HG03558 (cell line): ENCODE results near the gene TMEM187.

ENCODE experiments used
- ATAC-seq: cut with Tn5 transposase; IDR thresholded peaks from one replicate; pipeline ENCODE4 v1.9.1; 2021; ENCODE audit warnings: moderate number of reproducible peaks; ENCODE audit not compliant: unreplicated experiment; ENCODE audit errors: extremely low read depth

The TMEM187 gene

DNA sequence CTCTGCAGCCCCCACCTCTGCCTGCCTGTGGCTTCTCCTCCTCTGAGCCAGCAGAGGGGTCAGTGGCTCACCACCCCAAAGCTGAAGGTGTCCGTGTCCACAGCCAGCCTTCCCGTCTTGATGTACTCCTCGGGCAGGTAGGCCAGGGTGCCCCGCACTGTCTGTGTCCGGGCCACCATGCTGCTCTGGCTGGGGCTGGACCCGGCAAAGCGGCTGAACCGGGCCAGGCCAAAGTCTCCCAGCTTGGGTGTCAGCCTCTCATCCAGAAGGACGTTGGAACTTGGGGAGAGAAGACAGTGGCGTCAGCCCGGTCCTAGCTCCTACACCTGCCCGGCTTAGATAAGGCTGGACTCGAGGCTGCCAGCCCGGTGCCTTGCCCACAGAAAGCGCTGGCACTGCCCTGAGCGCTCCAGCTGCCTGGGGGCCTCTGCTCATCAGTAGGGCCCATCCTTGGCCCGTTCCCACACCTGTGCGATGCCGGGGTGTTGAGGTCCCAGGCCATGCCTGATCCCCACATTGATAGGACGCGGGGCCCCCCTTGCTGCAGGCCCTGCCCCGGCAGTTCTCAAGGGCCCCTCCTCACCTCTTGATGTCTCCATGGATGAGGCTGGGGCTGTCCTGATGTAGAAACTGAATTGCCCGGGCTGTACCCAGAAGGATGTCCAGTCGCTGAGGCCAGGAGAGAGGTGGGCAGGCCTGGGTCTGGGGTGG is 44.0 kb downstream of the TMEM187 start:
- no peak for ATAC-seq

DNA sequence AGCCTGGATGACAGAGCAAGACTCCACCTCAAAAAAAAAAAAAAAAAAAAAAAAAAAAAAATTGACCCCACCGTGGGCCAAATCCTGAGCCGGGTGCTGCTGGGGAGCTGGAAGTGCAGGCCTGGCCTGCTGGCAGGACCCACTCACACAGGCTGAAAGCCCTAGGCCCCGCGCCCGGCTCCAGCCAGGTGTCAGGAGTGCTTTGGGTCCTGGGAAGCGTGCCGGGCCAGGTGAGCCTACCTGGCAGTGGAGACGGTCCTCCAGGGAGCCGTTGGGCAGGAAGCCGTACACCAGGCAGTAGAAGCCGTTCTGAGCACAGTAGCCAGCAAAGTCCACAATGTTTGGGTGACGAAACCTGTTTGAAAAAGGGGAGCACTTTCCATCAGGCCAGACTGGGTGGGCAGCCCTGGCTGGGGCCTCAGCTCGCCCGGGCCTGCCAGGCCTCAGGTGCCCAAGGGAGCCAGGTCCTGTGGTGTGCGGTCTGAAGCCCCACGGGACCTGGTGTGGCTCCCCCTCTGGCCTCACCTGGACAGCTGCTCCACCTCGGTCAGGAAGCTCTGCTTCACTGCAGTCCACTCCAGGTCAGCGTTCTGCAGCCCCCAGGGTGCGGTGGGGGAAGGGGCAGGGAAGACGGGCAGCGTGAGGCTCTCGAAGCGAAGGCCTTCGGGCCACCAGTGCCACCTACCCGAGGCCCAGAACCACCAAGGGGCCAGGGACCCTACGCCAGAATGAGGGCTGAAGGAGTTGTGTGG is 45.4 kb downstream of the TMEM187 start:
- ATAC-seq, result no peak

DNA sequence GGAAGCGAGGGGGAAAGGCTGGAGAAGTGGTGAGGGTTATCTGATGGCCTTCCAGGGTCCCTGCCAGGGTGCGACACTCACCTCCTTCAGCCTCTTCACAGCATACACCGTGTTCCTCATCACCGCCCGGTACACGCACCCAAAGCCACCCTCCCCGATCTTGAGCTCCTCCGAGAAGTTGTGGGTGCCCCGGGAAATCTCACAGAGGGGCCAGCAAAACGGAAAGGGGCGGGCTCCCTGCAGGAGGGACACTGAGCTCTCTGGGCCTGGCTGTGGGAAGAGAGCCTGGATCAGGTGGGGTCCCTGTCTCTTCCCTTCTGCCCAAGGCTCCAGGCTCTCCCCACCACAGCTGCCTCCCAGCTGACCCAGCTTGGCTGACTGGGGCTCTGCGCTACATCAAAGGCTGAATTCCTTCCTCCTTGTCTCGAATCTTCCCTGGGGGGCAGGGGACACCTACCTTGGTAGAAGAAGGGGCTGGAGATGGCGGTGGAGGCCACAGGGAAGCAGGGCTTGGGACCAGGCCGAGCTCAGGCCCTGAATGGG is 46.0 kb downstream of the TMEM187 start:
- ATAC-seq, result no peak

DNA sequence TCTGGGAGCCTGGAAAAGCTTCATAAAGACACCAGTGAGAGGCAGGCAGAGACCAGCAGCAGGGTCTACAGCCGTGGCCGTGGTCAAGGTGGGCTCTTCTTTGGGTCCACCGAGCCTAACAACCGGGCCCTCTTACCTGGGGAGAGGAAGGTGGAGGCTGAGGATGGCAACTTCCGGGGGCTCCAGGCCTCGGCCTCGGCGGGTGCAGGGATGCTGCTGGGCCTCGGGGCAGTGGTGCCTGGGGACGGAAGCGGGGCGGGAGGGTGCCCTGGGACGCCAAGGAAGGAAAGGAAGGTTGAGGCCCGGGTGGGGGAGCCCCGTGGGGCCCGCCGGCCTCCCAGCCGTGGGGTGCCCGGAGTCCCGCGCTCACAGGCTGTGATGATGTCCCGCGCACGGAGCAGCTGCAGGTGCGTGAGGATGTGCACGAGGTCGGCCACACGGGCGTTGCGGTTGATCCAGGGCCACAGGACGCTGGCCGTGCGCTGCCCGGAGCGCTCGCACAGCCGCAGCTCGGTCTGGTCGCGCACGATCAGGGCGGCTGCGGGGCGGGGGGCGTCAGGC is 46.6 kb downstream of the TMEM187 start:
- no peak for ATAC-seq

DNA sequence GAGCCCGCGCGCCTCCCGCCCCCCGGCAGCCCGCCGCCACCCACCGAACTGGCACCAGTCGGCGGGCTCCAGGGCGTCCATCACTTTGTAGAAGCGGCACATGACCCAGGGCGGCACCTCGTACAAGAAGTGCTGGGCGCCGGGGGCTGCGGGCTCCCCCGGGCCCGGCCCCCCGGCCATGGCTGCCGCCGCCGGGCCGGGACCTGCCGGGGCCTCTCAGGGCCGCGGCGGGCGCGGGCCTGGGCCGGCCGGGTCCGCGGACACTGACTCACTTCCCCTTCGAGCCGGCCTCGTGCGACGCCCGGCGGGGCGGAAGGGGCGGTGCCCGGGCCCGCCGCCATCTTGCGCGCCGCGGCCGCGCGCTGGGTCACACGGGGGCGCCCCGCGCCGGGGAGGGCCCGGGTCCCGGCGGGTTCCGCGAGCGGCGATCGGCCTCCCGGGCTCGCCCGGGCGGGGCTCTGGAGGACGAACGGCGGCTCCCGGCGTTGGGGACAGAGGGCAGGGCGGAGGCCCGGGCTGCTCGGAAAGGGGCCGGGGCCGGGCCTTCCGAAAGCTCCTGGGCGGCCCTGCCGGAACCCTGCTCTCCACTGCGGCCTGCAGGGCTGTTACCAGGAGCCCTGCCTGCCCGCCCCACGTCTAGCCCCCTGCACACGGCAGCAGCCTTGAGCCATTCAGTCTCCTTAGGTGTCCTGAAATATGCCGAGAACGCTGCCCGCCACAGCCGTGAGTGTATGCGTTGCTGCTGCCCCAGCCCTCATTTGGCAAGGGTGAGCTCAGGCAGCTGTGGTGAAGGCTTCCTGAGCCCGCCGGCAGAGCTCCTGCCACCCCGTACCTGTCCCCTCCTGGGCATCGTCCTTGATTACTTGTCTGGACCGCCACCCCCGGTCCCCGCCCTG is 47.3 kb downstream of the TMEM187 start, which contains the start of gene IRAK1:
Gene IRAK1 (minus strand): TSS at position 270 of the 896 bp plus-strand sequence. CDS start 90 bp downstream, at position 180.
- ATAC-seq, result no peak

DNA sequence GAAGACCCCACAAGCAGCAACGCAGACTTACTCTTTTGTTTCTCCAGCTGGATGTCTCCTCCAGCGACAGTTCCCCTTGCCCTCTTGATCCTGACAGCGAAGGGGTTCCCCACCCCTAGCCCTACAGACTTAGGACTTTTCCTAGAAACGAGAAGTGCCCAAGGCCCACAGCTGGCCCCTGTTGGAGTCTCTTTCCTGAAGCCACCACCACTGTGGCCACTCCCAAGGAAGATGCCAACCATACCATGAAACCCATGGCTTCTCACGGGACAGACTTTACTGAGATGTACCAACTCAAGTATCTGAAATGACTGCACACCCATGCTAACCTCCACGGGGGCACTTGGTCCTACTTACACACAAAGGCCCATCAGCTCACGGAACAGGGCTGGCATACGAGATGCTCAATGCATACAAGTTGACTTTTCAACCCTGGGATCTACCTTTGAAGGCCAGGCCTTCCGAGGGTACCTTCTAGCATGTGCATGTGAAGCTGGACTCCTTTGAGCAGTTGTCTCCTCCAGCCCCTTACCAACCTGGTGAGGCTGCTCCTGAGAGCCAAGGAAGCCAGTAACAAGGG is 48.1 kb downstream of the TMEM187 start:
- ATAC-seq, result no peak

DNA sequence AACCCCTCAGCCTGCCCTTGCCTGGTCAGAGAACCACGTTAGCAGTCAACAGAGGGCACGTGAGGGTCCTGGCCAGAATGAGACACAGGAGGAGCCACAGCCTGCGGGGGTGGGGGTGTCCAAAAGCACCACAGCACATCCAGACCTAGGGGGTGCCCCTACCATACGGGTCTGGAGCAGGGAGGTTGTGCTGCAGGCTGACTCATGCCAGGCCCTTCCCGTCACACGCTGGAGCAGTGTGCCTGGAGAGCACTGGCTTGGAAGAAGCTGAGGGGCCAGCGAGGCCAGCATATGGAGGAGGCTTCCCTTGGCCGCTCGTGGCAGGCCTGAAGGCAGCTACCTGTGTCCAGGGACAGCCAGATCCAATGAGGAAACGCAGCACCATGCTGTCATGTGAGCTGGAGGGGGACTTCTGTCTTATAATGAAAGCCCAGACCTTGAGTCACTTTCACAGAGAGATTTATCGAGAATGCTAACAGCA is 48.6 kb downstream of the TMEM187 start:
- no peak for ATAC-seq

DNA sequence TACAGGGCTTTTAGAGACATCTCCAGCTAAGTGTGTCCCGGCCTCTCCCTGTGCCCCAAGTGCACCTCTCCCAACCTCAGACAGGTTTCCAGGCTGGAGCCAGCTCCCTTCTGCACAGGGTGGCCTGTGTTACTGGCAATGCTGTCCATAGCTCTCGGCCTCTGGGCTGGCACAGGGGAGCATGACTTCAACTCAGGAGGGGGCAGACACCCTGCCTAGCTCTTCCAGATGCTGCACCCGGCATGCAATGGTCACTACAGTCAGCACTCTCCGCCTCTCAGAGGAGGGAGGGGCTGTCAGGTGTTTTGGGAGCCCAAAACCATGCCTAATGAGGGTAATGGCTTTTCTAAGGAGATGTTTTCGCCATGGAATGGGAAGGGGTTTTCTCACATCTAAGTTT is 49.6 kb downstream of the TMEM187 start:
- ATAC-seq, result no peak

DNA sequence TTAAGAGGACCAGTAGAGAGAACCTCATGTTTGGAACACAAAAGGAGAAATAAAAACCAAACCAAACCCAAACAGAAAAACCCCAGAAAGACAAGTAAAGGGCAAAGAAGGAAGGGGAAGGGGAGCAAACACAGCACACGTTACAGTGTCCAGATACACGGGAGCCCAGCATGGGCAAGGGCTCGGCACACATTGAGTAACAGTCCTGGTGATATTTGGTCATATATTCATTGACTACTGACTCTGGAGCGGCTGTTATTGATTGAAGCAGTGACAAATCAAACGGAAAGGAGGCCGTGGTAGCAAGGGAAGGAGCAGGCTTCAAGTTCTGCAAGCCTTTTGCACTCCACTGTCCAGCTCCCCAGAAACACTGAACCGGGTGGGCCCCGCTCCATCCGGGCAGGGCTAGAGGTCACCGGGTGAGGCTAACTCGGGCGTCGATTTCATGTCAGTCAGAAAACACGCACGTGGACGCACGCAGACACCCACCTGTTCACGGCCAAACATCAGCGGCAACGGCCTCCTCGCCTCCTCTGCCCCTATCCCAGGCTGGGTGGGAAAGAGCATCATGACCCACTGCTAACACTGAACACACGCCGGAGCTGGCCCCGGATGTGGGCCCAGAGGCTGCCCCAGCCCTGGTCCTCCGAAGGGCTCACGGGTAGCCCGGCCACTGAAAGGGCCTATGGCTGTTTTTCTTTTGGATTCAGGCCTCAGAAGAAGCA is 50.9 kb downstream of the TMEM187 start:
- no peak for ATAC-seq

DNA sequence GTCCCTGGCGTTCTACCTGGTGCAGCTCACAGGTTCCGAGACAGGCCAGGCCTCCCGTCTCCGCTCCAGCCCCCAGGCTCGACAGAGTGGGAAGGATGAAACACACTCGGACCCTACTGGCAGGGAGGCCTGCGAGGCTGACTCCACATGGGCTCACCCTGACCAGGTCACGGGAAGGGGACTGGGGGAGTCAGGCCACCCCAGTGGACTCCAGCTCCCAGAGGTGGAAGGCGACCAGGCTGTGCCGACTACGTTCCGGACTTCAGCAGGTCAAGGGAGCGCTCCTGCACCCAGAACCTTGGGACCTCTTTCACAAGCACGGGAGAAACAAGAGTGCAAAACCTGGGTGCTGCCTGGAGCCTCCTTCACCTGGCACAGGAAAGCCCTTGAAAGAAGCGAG is 51.7 kb downstream of the TMEM187 start:
- no peak for ATAC-seq

DNA sequence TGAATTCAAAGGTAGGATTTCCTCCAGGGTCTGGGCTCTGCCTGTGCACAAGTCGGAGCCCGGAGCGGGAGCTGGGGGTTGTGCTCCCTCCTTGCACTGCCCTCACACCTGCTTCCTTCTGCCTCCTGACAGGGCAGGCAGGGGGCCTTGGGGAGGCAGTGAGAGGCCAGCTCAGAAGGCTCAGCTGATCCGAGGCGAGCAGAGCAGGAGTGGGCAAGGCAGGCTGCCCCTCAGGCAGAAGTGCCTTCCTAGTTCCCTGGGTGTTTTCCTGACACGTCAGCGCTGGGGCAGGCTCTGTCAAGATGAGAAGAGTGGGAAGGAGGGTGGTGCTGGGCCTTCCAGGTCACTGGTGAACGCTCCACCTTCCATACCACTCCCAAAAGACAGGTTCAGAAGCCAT is 52.7 kb downstream of the TMEM187 start:
- no peak for ATAC-seq

DNA sequence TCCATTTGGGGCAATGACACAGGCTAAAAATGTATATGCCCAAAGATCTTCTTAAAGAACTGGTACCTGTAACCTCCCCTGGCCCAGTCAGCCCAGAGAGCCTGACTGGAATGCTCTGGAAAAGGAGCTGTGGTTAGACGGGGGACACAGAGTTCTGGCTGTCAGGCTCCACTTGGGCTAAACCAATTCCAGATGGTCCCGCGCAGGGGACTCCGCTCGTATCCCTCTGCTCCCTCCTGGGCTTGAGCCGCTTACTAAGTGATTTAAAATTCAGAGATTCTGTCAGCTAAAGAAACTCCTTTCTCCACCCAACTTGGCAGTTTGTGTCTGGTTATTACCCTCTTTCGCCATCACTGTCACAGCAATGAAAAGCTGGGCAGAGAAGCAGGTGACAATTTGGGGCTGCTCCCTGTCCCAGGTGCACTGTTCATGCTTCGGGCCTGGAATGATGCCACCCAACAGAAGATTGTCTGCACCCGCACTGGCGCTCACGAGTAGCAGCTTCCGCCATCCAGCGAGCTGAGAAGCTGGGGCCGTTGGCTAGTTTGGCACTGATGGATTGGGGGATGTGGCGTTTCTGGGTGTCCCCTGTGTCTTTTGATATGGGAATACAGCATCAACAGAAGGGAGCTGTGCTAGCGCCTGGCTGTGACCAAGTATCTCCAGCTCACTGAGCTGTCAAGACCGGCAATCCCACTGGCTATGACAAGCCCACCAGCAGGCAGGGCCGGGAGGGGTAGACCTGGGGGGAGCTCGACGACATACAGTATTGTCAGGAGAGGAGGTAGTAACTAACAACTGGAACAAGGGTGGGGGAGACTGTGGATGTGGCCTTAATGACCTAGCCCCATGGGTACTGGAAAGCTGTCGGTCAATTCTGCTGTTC is 53.8 kb downstream of the TMEM187 start:
- ATAC-seq, result no peak

DNA sequence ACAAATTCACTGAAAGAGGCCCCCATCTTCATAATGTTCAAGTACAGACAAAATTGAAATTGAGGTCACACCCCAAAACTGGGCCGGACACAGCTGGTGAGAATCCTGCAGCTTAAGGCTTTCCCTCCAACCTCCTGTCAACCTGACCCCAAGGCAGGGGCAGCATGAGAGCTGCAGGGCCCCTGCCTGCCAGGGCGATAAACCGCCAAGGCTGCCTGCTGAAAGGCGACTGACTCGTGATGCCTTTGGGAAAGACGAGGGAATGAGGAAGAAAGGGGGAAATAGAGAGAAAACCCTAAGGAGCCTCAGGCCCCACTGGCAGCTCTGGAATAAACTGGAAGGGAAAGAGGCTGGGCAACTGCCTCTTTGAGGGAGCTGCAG is 54.5 kb downstream of the TMEM187 start:
- no peak for ATAC-seq

DNA sequence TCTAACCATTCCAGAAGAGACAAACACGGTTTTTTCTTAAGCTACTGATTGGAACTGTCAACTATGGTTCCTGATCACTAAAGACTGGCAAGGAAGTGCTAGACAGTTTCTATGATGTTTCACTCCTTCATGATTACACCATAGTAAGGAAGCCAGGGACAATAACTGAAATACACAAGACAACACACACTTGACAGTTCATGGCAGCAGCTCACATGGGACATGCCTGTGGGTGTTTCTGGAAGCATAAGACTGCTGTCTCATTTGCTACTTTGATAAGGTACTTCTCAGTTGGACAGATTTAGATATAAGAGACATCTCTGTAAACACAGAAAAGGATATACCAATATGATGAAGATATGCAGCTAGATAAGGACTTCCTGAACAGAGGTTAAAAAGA is 55.4 kb downstream of the TMEM187 start:
- ATAC-seq, result no peak

DNA sequence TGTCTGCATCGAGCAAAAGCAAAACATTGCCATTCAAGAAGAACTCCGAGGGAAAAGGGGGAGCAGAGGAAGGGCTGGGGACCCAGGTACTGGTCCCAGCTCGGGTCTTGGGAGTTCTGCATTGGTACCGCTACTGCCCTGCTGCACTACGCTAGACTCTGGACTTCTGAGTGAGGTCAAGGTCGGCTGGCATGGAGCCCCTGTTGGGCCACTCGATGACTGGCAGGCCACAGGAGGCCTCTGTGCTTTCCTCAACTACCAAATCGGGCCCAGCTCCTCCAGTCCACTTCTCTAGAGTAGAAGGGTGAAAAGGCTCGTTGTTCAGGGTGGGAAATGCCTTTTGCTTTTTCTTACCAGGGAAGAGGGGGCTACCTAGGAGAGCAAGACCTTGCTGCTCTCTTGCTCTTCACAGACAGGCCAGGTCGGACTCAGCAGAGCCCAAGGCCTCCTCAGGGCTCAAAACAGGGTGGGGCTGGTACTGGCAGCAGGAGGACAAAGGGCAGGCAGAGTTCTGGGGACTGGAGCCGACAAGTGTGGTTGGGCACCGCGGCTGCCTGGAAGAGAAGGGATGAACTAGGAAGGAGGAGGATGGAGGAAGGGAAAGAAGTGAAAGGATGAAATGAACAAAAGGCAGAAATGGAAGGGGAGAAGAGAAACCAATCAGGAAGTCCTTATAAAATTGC is 56.1 kb downstream of the TMEM187 start:
- ATAC-seq, result no peak

DNA sequence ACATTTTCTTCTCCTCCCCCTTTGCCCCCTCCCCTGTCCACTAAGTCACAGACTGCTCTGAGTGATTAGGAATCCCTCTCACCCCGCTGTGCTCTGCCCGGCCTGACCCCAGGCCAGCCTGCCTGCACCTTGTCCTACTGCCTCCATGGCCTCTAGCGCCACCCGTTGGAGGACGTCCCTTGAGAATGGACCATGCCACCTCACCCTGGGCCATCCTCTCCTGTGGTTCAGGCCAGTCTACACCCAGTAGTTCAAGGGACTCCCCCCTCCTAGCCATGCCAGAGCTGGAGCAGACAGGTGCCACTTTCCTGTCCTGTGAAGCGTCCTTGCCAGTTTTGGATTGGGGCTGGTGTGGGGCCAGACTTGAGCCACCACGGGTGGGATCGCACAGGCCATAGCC is 56.9 kb downstream of the TMEM187 start:
- no peak for ATAC-seq

DNA sequence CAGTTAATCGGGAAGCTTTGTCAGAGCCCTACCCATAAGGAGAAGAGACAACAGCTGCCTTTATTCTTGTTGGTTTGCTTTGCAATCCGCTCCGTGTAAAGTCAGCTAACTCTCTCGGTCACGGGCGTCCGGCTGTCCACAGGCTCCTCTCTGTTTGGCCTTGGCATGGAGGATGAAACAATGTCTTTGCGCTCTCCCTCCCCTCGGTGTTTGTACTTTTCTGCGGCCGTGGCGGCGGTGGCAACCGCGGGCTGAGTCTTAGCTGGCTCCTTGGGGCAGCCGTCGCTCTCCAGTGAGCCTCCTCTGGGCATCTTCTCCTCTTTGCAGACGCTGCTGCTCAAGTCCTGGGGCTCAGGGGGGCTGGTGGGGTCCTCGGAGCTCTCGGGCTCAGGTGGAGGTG is 57.7 kb downstream of the TMEM187 start:
- ATAC-seq, result no peak
